GM12873 (cell line): ENCODE measurements around the gene EEF1B2.

Experiments
- CTCF ChIP-seq: IDR thresholded peaks from 2 replicates; pipeline ENCODE4 v1.5.1; 2012; ENCODE audit warnings: low read depth, mild to moderate bottlenecking, moderate library complexity, low read length, control low read depth; ENCODE audit not compliant: insufficient read depth; ENCODE audit errors: missing control alignments

Gene EEF1B2

GRCh38 chr2:206143451-206143850 lies 16.2 kb upstream of the EEF1B2 start:
- no peak for TF ChIP-seq CTCF

GRCh38 chr2:206144383-206144782 lies 15.3 kb upstream of the EEF1B2 start:
- TF ChIP-seq CTCF: no peak

- TF ChIP-seq CTCF: no peak
These were observed 14.0 kb upstream of the EEF1B2 start for GRCh38 chr2:206145665-206146064.

- TF ChIP-seq CTCF: no peak
These were observed 10.4 kb upstream of the EEF1B2 start for GRCh38 chr2:206149330-206149729.

GRCh38 chr2:206150168-206150567 lies 9.5 kb upstream of the EEF1B2 start:
- TF ChIP-seq CTCF: no peak

- no peak for TF ChIP-seq CTCF
These were observed 9.1 kb upstream of the EEF1B2 start for GRCh38 chr2:206150631-206151030.

- TF ChIP-seq CTCF: peak; percentile 33
These were observed 5.5 kb upstream of the EEF1B2 start for GRCh38 chr2:206154197-206154596.
